Neutrophil (primary cell): ENCODE data around the gene RRP8.

Experiments
- H3K27ac ChIP-seq: fragments of 200-600 bp; sonication (generic); 2 replicates; pipeline ENCODE4 v1.5.1; 2016; ENCODE audit warnings: mild to moderate bottlenecking, moderate library complexity
- H3K27me3 ChIP-seq: fragments of 200-600 bp; sonication (generic); 2 replicates; pipeline ENCODE4 v1.6.0; 2016; ENCODE audit warnings: mild to moderate bottlenecking
- H3K36me3 ChIP-seq: fragments of 200-600 bp; sonication (generic); 2 replicates; pipeline ENCODE4 v1.5.1; 2017
- H3K4me1 ChIP-seq, 2 experiments: fragments of 200-600 bp in 1 of 2; sonication (generic) in 1 of 2; 1 replicate in 1 of 2; 2 replicates in 1 of 2; pipeline versions ENCODE4 v1.5.1 to v1.6.1; 2013 to 2016; ENCODE audit warnings: low read depth in 1 of 2, low read length in 1 of 2, mild to moderate bottlenecking in 1 of 2, moderate library complexity in 1 of 2; ENCODE audit not compliant: control insufficient read depth in 1 of 2, insufficient read depth in 1 of 2
- H3K4me3 ChIP-seq, 2 experiments: fragments of 200-600 bp in 1 of 2; sonication (generic) in 1 of 2; 1 replicate in 1 of 2; 2 replicates in 1 of 2; pipeline ENCODE4 v1.5.1; 2013 to 2016; ENCODE audit warnings: low read depth in 1 of 2, low read length in 1 of 2, mild to moderate bottlenecking in 1 of 2, moderate library complexity in 1 of 2
- H3K9me3 ChIP-seq: fragments of 200-600 bp; sonication (generic); 2 replicates; pipeline ENCODE4 v1.5.1; 2016
- CTCF ChIP-seq: fragments of 200-600 bp; sonication (generic); IDR thresholded peaks from 2 replicates; pipeline ENCODE4 v1.5.1; 2016; ENCODE audit warnings: antibody characterized with exemption

Gene RRP8

GRCh38 chr11:6604790-6605189 is 1.4 kb upstream of the RRP8 start:
- Histone ChIP-seq H3K9me3 (no peaks in the 10 kb centered on the region), H3K27me3 (no peaks in the 10 kb centered on the region), H3K27ac (peak overlapping the region; percentile 98), H3K4me1 (peaks cover 58 to 59% of the 10 kb centered on the region in 2 experiments), H3K36me3 (peaks cover 45% of the 10 kb centered on the region), H3K4me3 (peak overlapping the region; percentile 95)
- no peak for TF ChIP-seq CTCF

GRCh38 chr11:6604081-6604626 is 738 bp upstream of the RRP8 start:
- Histone ChIP-seq H3K27me3 (no peaks in the 10 kb centered on the region), H3K4me3 (peak overlapping the region; percentile 95), H3K4me1 (peaks cover 58 to 59% of the 10 kb centered on the region in 2 experiments), H3K9me3 (no peaks in the 10 kb centered on the region), H3K36me3 (peaks cover 45% of the 10 kb centered on the region), H3K27ac (peak overlapping the region; percentile 98)
- TF ChIP-seq CTCF: no peak

GRCh38 chr11:6602096-6602940 is 1.1 kb downstream of the RRP8 start:
- peaks cover 39% of the 10 kb centered on the region for H3K36me3 ChIP-seq
- H3K9me3 ChIP-seq: no peaks in the 10 kb centered on the region
- TF ChIP-seq CTCF: no peak
- peak overlapping the region; percentile 98 for H3K27ac ChIP-seq
- peaks cover 51 to 54% of the 10 kb centered on the region in 2 experiments for H3K4me1 ChIP-seq
- H3K4me3 ChIP-seq: peak overlapping the region; percentile 95
- no peaks in the 10 kb centered on the region for H3K27me3 ChIP-seq

- Histone ChIP-seq H3K27ac (no peak overlapping the region), H3K4me3 (no peak overlapping the region), H3K9me3 (no peaks in the 10 kb centered on the region), H3K36me3 (peaks cover 50% of the 10 kb centered on the region), H3K27me3 (no peaks in the 10 kb centered on the region), H3K4me1 (peaks cover 38 to 42% of the 10 kb centered on the region in 2 experiments)
- TF ChIP-seq CTCF: no peak
These were observed 2.4 kb downstream of the RRP8 start for GRCh38 chr11:6601041-6601461.

GRCh38 chr11:6599881-6600390 is 3.5 kb downstream of the RRP8 start:
- Histone ChIP-seq H3K27me3 (no peaks in the 10 kb centered on the region), H3K27ac (no peak overlapping the region), H3K4me1 (peaks cover 27 to 30% of the 10 kb centered on the region in 2 experiments), H3K9me3 (no peaks in the 10 kb centered on the region), H3K36me3 (peaks cover 54% of the 10 kb centered on the region), H3K4me3 (no peak overlapping the region)
- TF ChIP-seq CTCF: no peak
